C1 segment of cervical spinal cord (tissue), 14 donors: ENCODE results near the gene PTMA.
"Not testable (repeated sequence)": the region's sequence is repeated elsewhere in the genome, so short reads cannot be mapped to it uniquely, and the experiment has no call there.

Experiments used
- DNase-seq, 14 donors: peaks; one replicate each; lab custom pipeline; 2025; lab: John Stamatoyannopoulos, UW

Gene PTMA

DNA sequence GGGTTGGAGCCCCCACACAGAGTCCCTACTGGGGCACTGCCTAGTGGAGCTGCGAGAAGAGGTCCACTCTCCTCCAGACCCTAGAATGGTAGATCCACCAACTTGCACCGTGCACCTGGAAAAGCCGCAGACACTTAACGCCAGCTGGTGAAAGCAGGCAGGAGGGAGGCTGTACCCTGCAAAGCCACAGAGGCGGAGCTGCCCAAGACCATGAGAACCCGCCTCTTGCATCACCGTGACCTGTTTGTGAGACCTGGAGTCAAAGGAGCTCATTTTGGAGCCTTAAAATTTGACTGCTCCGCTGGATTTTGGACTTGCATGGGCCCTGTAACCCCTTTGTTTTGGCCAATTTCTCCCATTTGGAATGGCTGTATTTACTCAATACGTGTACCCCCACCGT, 40.7 kb downstream of the PTMA start:
- DNase-seq = not testable (repeated sequence)

- DNase-seq = no peak
Measured at GRCh38 chr2:231751042-231751815, 42.9 kb downstream of the PTMA start.

DNA sequence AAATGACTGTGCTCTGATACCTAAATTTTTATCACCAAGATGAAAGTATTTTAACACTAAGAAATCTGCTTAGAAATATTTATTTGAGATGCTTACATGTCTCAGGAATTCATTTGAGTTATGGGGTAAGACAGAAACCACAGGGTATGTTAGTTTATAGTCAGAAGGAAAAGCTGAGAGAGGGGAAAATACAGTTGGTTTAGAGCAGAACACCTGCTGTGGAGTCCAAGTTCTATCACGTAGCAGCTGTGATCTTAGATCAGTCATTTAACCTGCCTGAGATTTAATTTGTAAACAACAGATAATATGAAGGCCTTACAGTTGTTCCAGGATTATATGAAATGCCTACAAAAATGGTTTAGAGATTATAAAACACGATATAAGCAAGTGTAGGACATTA, 43.7 kb downstream of the PTMA start:
- DNase-seq = no peak

DNA sequence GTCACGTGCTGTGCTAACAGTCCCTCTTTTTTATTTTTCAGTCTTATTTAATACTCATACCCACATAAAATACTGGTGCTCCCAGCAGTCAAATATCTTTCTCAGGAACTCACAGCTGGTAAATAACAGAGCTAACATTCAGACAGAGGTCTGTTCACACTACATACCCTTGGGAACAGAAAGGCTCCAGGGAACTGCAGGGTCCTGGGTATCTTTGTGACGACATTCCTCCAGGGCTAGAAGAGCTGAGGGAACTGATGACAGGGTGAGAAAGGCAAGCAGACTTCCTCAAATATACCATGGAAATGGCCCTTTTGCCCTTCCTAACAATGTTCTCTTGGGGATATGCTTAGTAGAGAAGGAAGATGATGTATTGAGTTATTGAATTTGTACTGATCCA, 53.4 kb downstream of the PTMA start:
- no peak for DNase-seq
